ENCODE results near the gene MRPL37.
"Not testable (repeated sequence)": the region's sequence is repeated elsewhere in the genome, so short reads cannot be mapped to it uniquely, and the experiment has no call there.

Gene MRPL37

DNA sequence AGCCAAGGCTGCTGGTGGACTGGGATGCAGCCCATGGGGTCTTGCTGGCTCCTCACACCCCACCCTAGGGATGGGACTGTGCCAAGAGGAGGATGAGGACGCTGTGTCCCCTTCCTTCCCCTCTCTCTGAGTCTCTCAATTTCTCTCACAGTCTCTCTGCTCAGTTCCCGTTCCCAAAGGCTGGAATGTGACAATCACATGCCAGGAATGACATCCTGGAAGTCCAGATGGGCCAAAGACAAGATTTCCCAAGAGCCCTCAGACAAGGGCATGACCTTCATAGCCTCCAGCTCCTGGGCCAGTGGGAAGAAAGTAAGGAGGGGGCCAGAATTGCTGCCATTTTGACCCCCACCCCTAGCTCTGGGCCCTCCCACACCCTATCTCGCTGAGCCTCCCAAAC, 39.6 kb upstream of the MRPL37 start:
- no peak overlapping the region for H3K4me3 ChIP-seq (ENCODE audit: insufficient read depth, low read depth, low read length, poor library complexity, severe bottlenecking)
- no peaks in the 10 kb centered on the region for H3K36me3 ChIP-seq (ENCODE audit: control insufficient read depth, insufficient read depth, low read length)
- no peaks in the 10 kb centered on the region for H3K4me1 ChIP-seq (ENCODE audit: control insufficient read depth, insufficient read depth, low read length, poor library complexity, severe bottlenecking)
- H3K27ac ChIP-seq (ENCODE audit: insufficient read depth, low read length, poor library complexity, severe bottlenecking), result no peak overlapping the region
- H3K27me3 ChIP-seq (replicated peaks; ENCODE audit: control insufficient read depth, insufficient read depth, low read length, poor library complexity, severe bottlenecking), result no peaks in the 10 kb centered on the region
- no peak for DNase-seq
- no peaks in the 10 kb centered on the region for H3K9me3 ChIP-seq (ENCODE audit: control insufficient read depth, low read length)

DNA sequence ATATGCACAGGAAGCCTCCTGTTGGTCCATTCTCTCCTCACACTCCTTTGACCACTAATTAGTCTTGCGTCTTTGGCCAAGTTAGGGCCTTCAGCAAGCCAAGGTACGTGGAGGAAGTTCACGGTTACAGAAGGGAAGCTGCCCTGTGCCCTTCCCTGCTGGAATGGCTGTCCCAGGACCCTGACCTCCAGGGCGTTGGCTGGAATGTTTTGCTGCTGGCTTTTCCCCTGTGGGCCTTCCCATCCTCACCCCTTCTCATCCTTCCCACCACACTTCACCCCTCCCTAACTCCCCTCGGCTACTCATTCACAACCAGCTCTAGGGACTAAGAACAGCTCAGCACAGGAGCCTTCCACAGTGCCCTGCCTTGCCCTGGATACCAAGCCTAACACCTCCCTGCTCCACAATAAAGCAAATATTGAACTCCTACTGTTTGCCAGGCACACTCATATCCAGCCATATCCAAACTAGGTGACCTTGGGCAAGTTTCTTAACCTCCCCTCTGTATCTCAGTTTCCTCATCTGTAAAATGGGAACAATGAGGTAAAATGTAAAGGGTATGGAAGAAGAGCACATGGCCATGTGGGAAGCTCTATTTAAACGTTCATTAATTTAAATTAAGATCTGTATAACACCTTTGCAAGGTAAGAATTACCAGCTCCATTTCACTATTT, 38.3 kb upstream of the MRPL37 start:
- Histone ChIP-seq H3K4me3 (ENCODE audit: insufficient read depth, low read depth, low read length, poor library complexity, severe bottlenecking) (no peak overlapping the region), H3K36me3 (ENCODE audit: control insufficient read depth, insufficient read depth, low read length) (no peaks in the 10 kb centered on the region), H3K4me1 (ENCODE audit: control insufficient read depth, insufficient read depth, low read length, poor library complexity, severe bottlenecking) (no peaks in the 10 kb centered on the region), H3K27ac (ENCODE audit: insufficient read depth, low read length, poor library complexity, severe bottlenecking) (no peak overlapping the region), H3K9me3 (ENCODE audit: control insufficient read depth, low read length) (no peaks in the 10 kb centered on the region), H3K27me3 (replicated peaks; ENCODE audit: control insufficient read depth, insufficient read depth, low read length, poor library complexity, severe bottlenecking) (no peaks in the 10 kb centered on the region)
- DNase-seq, result no peak

GRCh38 chr1:54163051-54163450, 36.9 kb upstream of the MRPL37 start:
- Histone ChIP-seq H3K4me3 (ENCODE audit: insufficient read depth, low read depth, low read length, poor library complexity, severe bottlenecking) (no peak overlapping the region), H3K4me1 (ENCODE audit: control insufficient read depth, insufficient read depth, low read length, poor library complexity, severe bottlenecking) (no peaks in the 10 kb centered on the region), H3K36me3 (ENCODE audit: control insufficient read depth, insufficient read depth, low read length) (no peaks in the 10 kb centered on the region), H3K27me3 (replicated peaks; ENCODE audit: control insufficient read depth, insufficient read depth, low read length, poor library complexity, severe bottlenecking) (no peaks in the 10 kb centered on the region), H3K9me3 (ENCODE audit: control insufficient read depth, low read length) (no peaks in the 10 kb centered on the region), H3K27ac (ENCODE audit: insufficient read depth, low read length, poor library complexity, severe bottlenecking) (no peak overlapping the region)
- DNase-seq, result no peak

DNA sequence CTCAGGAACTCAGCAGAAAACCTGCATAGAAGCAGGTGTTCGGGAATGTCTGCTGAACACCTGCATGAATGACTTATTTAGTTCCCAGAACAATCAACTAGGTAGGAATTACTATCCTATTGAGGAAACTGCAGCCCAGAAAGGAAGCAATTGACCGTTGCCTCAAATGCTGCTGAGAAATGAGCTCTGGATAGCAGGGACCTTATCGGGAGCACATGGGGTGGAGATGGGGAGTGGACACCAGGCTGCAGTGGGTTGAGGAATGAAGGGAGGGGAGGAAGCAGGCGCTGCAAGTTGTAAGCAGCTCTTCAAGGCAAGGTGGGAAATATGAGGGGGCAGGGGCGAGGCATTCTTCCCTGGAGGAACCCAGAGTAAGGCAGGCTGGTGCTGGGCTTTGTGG, 36.4 kb upstream of the MRPL37 start:
- no peak overlapping the region for H3K27ac ChIP-seq (ENCODE audit: insufficient read depth, low read length, poor library complexity, severe bottlenecking)
- no peak overlapping the region for H3K4me3 ChIP-seq (ENCODE audit: insufficient read depth, low read depth, low read length, poor library complexity, severe bottlenecking)
- no peak for DNase-seq
- H3K27me3 ChIP-seq (replicated peaks; ENCODE audit: control insufficient read depth, insufficient read depth, low read length, poor library complexity, severe bottlenecking), result no peaks in the 10 kb centered on the region
- no peaks in the 10 kb centered on the region for H3K36me3 ChIP-seq (ENCODE audit: control insufficient read depth, insufficient read depth, low read length)
- H3K9me3 ChIP-seq (ENCODE audit: control insufficient read depth, low read length), result no peaks in the 10 kb centered on the region
- no peaks in the 10 kb centered on the region for H3K4me1 ChIP-seq (ENCODE audit: control insufficient read depth, insufficient read depth, low read length, poor library complexity, severe bottlenecking)

DNA sequence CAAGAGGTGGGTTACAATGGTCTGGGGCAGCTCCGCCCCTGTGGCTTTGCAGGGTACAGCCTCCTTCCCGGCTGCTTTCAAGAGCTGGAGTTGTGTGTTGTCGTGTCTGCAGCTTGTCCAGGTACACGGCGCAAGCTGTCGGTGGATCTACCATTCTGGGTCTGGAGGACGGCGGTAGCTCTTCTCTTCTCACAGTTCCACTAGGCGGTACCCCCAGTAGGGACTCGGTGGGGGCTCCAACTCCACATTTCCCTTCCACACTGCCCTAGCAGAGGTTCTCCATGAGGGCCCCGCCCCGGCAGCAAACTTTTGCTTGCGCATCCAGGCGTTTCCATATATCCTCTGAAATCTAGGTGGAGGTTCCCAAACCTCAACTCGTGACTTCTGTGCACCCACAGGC, 34.8 kb upstream of the MRPL37 start:
- DNase-seq, result no peak
- Histone ChIP-seq H3K4me1 (ENCODE audit: control insufficient read depth, insufficient read depth, low read length, poor library complexity, severe bottlenecking) (no peaks in the 10 kb centered on the region), H3K36me3 (ENCODE audit: control insufficient read depth, insufficient read depth, low read length) (no peaks in the 10 kb centered on the region), H3K27ac (ENCODE audit: insufficient read depth, low read length, poor library complexity, severe bottlenecking) (no peak overlapping the region), H3K9me3 (ENCODE audit: control insufficient read depth, low read length) (no peaks in the 10 kb centered on the region), H3K4me3 (ENCODE audit: insufficient read depth, low read depth, low read length, poor library complexity, severe bottlenecking) (no peak overlapping the region), H3K27me3 (replicated peaks; ENCODE audit: control insufficient read depth, insufficient read depth, low read length, poor library complexity, severe bottlenecking) (no peaks in the 10 kb centered on the region)

- not testable (repeated sequence) for H3K27ac ChIP-seq (ENCODE audit: insufficient read depth, low read length, poor library complexity, severe bottlenecking); H3K9me3 ChIP-seq (ENCODE audit: control insufficient read depth, low read length); H3K4me1 ChIP-seq (ENCODE audit: control insufficient read depth, insufficient read depth, low read length, poor library complexity, severe bottlenecking); H3K4me3 ChIP-seq (ENCODE audit: insufficient read depth, low read depth, low read length, poor library complexity, severe bottlenecking); DNase-seq; H3K27me3 ChIP-seq (replicated peaks; ENCODE audit: control insufficient read depth, insufficient read depth, low read length, poor library complexity, severe bottlenecking); H3K36me3 ChIP-seq (ENCODE audit: control insufficient read depth, insufficient read depth, low read length)
Measured at GRCh38 chr1:54166357-54166756, 33.6 kb upstream of the MRPL37 start.

DNA sequence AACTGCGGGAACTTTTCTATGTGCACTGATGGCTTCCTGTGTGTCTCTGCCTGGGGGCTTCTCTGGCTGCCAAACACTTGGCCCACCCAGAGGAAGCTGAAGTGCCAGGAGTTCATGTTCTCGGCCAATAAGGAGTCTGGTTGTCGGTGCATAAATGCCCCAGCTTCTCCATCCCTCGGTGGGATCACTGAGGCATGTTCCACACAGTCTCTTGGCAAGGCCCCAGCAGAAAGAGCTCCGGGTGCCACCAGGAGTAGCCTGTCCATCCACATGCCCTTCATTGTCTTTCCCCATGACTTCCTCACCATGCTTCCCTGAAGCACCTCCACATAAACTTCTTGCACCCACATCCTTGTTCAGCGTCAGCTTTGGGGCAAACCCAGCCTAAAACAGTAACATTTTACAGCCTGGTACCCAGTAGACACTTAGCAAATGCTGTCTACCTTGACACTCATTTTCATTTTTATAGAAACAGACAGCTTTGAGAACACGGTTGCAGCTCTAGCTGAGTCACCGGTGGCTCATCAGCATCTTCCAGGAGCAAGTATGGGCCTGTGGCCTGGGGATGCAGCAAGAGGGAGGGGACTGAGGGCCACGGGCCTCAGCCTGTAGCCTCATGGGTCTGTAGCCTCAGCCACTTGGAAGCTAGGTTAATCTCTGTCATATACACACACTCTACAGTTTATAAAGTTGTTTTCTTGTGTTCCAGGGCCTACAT, 32.4 kb upstream of the MRPL37 start:
- DNase-seq, result no peak
- H3K27ac ChIP-seq (ENCODE audit: insufficient read depth, low read length, poor library complexity, severe bottlenecking), result no peak overlapping the region
- H3K36me3 ChIP-seq (ENCODE audit: control insufficient read depth, insufficient read depth, low read length), result no peaks in the 10 kb centered on the region
- no peak overlapping the region for H3K4me3 ChIP-seq (ENCODE audit: insufficient read depth, low read depth, low read length, poor library complexity, severe bottlenecking)
- H3K27me3 ChIP-seq (replicated peaks; ENCODE audit: control insufficient read depth, insufficient read depth, low read length, poor library complexity, severe bottlenecking), result no peaks in the 10 kb centered on the region
- H3K4me1 ChIP-seq (ENCODE audit: control insufficient read depth, insufficient read depth, low read length, poor library complexity, severe bottlenecking), result no peaks in the 10 kb centered on the region
- no peaks in the 10 kb centered on the region for H3K9me3 ChIP-seq (ENCODE audit: control insufficient read depth, low read length)

DNA sequence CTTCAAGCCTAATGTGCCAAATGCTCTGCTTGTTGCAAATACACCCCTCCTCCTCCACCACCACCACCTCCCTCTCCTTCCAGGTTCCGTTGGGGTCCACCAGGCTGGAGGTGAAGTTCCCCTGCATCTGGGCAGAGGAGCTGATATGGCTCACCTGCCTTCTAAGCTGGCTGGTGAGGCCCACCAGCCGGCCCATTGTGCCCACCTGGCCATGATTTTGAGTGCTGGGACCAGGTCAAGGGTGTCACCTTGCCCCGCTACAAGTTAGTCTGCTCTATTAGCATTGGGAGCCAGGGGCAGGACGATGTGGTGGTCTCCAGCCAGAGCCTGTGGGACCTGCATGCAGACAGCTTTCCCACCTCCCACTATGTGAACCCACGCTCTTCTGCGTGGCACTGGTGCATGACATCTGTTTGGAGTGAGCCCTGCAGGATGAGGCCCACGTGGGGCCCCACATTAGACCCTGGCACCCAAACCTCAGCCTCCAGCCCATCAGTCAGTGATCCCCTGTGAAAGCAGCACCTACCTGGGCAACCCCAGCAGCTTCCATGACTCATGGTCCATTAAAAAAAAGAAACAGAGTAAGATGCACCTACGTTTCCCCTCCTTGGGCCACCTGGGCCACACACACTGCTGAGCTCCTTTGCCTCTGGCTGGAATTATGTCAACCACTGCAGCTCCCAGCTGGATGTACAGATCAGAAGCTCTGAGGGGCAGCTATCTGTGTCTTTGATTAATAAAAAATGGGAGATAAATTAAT, 31.6 kb upstream of the MRPL37 start:
- no peak overlapping the region for H3K4me3 ChIP-seq (ENCODE audit: insufficient read depth, low read depth, low read length, poor library complexity, severe bottlenecking)
- no peaks in the 10 kb centered on the region for H3K36me3 ChIP-seq (ENCODE audit: control insufficient read depth, insufficient read depth, low read length)
- H3K4me1 ChIP-seq (ENCODE audit: control insufficient read depth, insufficient read depth, low read length, poor library complexity, severe bottlenecking), result no peaks in the 10 kb centered on the region
- H3K27me3 ChIP-seq (replicated peaks; ENCODE audit: control insufficient read depth, insufficient read depth, low read length, poor library complexity, severe bottlenecking), result no peaks in the 10 kb centered on the region
- H3K27ac ChIP-seq (ENCODE audit: insufficient read depth, low read length, poor library complexity, severe bottlenecking), result no peak overlapping the region
- H3K9me3 ChIP-seq (ENCODE audit: control insufficient read depth, low read length), result no peaks in the 10 kb centered on the region
- DNase-seq, result no peak

GRCh38 chr1:54169068-54169467, 30.9 kb upstream of the MRPL37 start:
- no peaks in the 10 kb centered on the region for H3K27me3 ChIP-seq (replicated peaks; ENCODE audit: control insufficient read depth, insufficient read depth, low read length, poor library complexity, severe bottlenecking)
- H3K36me3 ChIP-seq (ENCODE audit: control insufficient read depth, insufficient read depth, low read length), result no peaks in the 10 kb centered on the region
- H3K4me3 ChIP-seq (ENCODE audit: insufficient read depth, low read depth, low read length, poor library complexity, severe bottlenecking), result no peak overlapping the region
- no peaks in the 10 kb centered on the region for H3K4me1 ChIP-seq (ENCODE audit: control insufficient read depth, insufficient read depth, low read length, poor library complexity, severe bottlenecking)
- DNase-seq, result no peak
- no peak overlapping the region for H3K27ac ChIP-seq (ENCODE audit: insufficient read depth, low read length, poor library complexity, severe bottlenecking)
- no peaks in the 10 kb centered on the region for H3K9me3 ChIP-seq (ENCODE audit: control insufficient read depth, low read length)

- DNase-seq, result no peak
- H3K4me3 ChIP-seq (ENCODE audit: insufficient read depth, low read depth, low read length, poor library complexity, severe bottlenecking), result no peak overlapping the region
Measured at GRCh38 chr1:54171016-54171415, 29.0 kb upstream of the MRPL37 start.

More at GRCh38 chr1:54171016-54171415, 29.0 kb upstream of the MRPL37 start:
- Histone ChIP-seq H3K4me1 (ENCODE audit: control insufficient read depth, insufficient read depth, low read length, poor library complexity, severe bottlenecking) (no peaks in the 10 kb centered on the region), H3K27me3 (replicated peaks; ENCODE audit: control insufficient read depth, insufficient read depth, low read length, poor library complexity, severe bottlenecking) (no peaks in the 10 kb centered on the region), H3K27ac (ENCODE audit: insufficient read depth, low read length, poor library complexity, severe bottlenecking) (no peak overlapping the region), H3K9me3 (ENCODE audit: control insufficient read depth, low read length) (no peaks in the 10 kb centered on the region), H3K36me3 (ENCODE audit: control insufficient read depth, insufficient read depth, low read length) (no peaks in the 10 kb centered on the region)

All from effector memory CD4-positive, alpha-beta T cell (primary cell).